T-helper 2 cell treated with Interferon-gamma antibody and Interleukin-4, amounts not matched to agents 5 μg/mL and 100 μg/mL, for 36 hours (primary cell): ENCODE measurements around the gene UBXN10.

Experiments used
- DNase-seq: peaks from one replicate; pipeline ENCODE4 v3.0.0; 2021; ENCODE audit warnings: low spot score
- H3K27ac Mint-ChIP-seq: one replicate; pipeline ENCODE4 v1.8.0; 2021; ENCODE audit warnings: mild to moderate bottlenecking, mixed read lengths
- H3K27me3 Mint-ChIP-seq: one replicate; pipeline ENCODE4 v1.8.0; 2021; ENCODE audit warnings: low read depth, mixed read lengths
- H3K36me3 Mint-ChIP-seq: one replicate; pipeline ENCODE4 v1.8.0; 2021; ENCODE audit warnings: low read depth, mixed read lengths
- H3K4me1 Mint-ChIP-seq: one replicate; pipeline ENCODE4 v1.8.0; 2021; ENCODE audit warnings: low read depth, mixed read lengths
- H3K4me3 Mint-ChIP-seq: one replicate; pipeline ENCODE4 v1.8.0; 2022; ENCODE audit warnings: mild to moderate bottlenecking, moderate library complexity, mixed read lengths
- H3K9me3 Mint-ChIP-seq: one replicate; pipeline ENCODE4 v1.8.0; 2021; ENCODE audit warnings: mixed read lengths

Gene UBXN10

DNA sequence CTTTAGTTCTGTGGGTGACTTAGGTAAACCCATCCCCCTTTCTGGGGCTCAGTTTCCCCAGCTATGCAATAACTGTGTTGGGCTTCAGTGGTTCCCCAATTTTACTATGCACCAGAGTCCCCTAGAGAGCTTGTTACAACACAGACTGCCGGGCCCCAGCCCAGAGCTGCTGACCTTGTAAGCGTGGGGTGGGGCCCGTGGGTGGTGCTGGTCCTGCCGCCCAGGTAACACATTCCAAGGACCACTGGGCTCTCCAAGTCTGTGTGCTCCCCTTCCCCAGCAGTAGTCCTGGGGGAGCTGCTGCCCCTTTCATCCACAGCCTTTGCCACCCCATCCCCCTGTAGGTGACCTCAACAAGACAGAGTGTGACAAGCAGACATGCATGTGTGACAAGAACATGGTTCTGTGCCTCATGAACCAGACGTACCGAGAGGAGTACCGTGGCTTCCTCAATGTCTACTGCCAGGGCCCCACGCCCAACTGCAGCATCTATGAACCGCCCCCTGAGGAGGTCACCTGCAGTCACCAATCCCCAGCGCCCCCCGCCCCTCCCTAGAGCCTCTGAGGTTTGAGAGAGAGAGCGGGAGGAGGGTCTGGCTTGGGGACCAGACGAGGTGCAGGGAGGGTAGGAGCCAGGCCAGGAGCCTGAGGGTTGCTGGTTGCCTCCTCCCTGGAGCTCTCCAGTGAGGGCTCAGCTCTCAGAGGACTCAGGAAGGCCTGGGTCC is 37.9 kb upstream of the UBXN10 start:
- Mint-ChIP-seq H3K27me3 (peaks cover 3% of the 10 kb centered on the region), H3K4me3 (no peak overlapping the region), H3K4me1 (peaks cover 2% of the 10 kb centered on the region), H3K9me3 (no peaks in the 10 kb centered on the region), H3K36me3 (no peaks in the 10 kb centered on the region), H3K27ac (no peak overlapping the region)
- no peak for DNase-seq

GRCh38 chr1:20148571-20149500 is 37.1 kb upstream of the UBXN10 start:
- H3K27ac Mint-ChIP-seq: no peak overlapping the region
- H3K4me1 Mint-ChIP-seq: peaks cover 2% of the 10 kb centered on the region
- H3K9me3 Mint-ChIP-seq: no peaks in the 10 kb centered on the region
- H3K36me3 Mint-ChIP-seq: no peaks in the 10 kb centered on the region
- peaks cover 3% of the 10 kb centered on the region for H3K27me3 Mint-ChIP-seq
- H3K4me3 Mint-ChIP-seq: no peak overlapping the region
- no peak for DNase-seq

DNA sequence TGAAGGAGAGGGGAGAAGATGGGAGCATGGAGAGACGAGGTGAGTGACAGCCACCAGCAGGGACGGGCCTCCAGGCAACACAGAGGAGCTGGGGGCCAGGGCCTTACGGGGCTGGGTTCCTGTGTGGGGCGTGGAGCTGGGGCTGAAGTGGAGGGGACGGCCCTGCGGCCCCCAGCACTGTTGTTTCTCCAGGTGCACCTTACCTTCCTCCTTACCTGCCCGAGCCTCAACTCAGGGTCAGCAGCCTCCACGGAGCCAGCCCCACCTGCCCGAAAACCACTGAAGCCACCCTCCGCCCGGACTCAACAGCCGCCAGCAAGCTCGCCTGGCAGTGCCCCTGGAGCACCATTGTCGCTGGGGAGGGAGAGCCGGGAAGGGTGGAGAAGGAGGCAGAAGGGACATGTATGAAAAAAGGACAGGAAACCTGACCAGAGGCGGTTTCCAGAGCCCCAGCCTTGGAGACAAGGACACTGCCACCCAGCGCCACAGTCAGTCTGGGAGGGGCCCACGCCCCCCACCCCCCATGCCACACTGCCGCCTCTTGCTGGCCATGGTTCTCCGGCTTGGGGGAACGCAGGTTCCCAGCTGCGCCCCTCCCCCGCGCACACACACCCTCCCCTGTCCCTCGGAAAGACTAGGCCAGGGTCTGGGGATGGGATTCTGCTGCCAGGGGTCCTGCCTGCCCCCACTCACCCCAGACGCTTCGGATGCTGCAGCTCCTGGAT is 36.1 kb upstream of the UBXN10 start:
- Mint-ChIP-seq H3K27ac (no peak overlapping the region), H3K9me3 (no peaks in the 10 kb centered on the region), H3K36me3 (no peaks in the 10 kb centered on the region), H3K27me3 (peaks cover 3% of the 10 kb centered on the region), H3K4me3 (no peak overlapping the region), H3K4me1 (peaks cover 11% of the 10 kb centered on the region)
- no peak for DNase-seq

GRCh38 chr1:20150326-20150705 is 35.6 kb upstream of the UBXN10 start:
- Mint-ChIP-seq H3K27ac (no peak overlapping the region), H3K4me1 (peaks cover 13% of the 10 kb centered on the region), H3K27me3 (peaks cover 3% of the 10 kb centered on the region), H3K36me3 (no peaks in the 10 kb centered on the region), H3K9me3 (no peaks in the 10 kb centered on the region), H3K4me3 (no peak overlapping the region)
- no peak for DNase-seq

DNA sequence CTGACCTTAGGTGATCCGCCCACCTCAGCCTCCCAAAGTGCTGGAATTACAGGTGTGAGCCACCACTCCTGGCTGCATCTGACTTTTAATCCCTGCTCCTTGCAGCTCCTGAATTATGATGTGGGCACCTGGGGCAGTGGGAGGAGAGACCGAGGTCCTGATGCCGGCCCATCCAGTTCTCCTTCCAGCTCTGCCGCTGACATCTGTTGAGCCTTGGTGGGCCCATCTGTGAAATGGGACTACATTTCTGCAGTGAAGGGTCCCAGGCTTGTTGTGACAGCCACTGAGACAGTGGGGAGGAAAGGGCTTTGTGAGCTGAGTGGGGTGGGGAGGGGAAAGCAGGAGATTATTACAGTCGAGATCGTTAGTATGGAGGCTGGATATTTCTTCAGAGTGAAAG is 34.9 kb upstream of the UBXN10 start:
- peaks cover 3% of the 10 kb centered on the region for H3K27me3 Mint-ChIP-seq
- no peaks in the 10 kb centered on the region for H3K36me3 Mint-ChIP-seq
- no peaks in the 10 kb centered on the region for H3K9me3 Mint-ChIP-seq
- H3K4me1 Mint-ChIP-seq: peaks cover 13% of the 10 kb centered on the region
- no peak overlapping the region for H3K4me3 Mint-ChIP-seq
- no peak for DNase-seq
- H3K27ac Mint-ChIP-seq: no peak overlapping the region

- Mint-ChIP-seq H3K27ac (peak overlapping the region; percentile 47), H3K4me1 (peaks cover 13% of the 10 kb centered on the region), H3K27me3 (peaks cover 3% of the 10 kb centered on the region), H3K36me3 (no peaks in the 10 kb centered on the region), H3K9me3 (no peaks in the 10 kb centered on the region), H3K4me3 (peak overlapping the region; percentile 72)
- peak; percentile 66 for DNase-seq
These were observed 33.8 kb upstream of the UBXN10 start for GRCh38 chr1:20151906-20152598.

DNA sequence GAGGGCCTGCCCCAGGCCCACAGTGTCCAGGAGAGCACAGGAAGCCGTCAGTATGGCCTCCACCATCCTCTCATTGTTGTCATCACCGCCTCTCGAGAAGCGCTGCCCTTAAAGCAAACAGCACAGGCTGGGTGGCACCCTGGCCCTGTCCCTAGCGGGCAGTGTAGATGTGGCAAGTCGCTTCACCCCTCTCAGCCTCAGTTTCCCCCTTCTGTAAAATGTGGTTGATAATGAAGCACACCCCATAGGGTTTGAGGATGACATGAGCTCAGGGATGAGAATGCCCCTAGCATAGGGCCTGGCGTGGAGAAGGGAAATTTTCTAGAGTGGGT is 33.3 kb upstream of the UBXN10 start:
- Mint-ChIP-seq H3K27me3 (peaks cover 3% of the 10 kb centered on the region), H3K4me1 (peaks cover 13% of the 10 kb centered on the region), H3K4me3 (peak overlapping the region; percentile 72), H3K27ac (no peak overlapping the region), H3K36me3 (no peaks in the 10 kb centered on the region), H3K9me3 (peaks cover 2% of the 10 kb centered on the region)
- DNase-seq: no peak

DNA sequence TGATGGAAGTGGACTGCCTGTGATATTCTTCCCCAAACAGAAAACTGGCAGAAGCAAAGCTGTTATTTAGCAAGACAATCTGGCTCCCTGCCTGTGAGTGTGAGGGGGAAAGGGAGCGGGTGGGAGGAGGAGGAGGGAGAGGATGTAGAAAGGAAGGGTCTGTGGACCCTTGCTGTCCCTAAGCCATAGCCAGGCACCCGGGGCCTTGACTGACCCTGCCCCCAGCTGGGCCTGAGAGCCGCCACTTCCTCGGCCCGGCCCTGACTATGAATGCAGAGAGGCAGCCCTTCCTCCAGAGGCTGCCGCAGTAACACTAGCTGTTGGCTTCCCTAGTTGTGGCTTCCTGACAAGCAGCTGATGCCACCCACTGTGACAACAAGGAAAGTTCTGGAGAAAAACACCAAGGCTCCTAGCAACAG is 32.9 kb upstream of the UBXN10 start:
- DNase-seq: no peak
- H3K27me3 Mint-ChIP-seq: peaks cover 3% of the 10 kb centered on the region
- peaks cover 5% of the 10 kb centered on the region for H3K9me3 Mint-ChIP-seq
- H3K4me1 Mint-ChIP-seq: peaks cover 13% of the 10 kb centered on the region
- H3K4me3 Mint-ChIP-seq: no peak overlapping the region
- no peaks in the 10 kb centered on the region for H3K36me3 Mint-ChIP-seq
- no peak overlapping the region for H3K27ac Mint-ChIP-seq

DNA sequence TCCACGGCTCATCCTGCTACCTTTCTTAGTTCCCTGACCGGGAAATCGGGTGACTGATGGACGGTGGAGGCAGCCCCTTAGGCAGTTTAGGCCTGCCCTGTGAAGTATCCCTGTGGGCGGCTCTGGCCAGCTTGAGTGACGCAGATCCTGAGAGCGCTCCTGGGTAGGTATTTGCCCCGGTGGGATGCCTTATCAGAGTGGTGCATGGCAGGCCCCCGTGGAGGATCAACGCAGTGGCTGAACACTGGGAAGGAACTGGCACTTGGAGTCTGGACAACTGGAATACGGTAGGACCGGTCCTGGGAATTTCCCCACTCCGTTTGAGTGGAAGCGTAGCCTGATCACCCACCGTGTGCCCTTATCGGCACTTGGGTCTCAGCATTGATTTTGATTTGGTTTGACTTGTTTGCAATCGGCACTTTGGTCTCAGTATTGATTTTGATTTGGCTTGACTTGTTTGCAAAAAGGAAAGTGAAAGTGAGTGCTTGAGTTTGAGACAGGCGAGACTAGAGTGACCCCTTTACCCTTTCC is 31.5 kb upstream of the UBXN10 start:
- Mint-ChIP-seq H3K4me3 (peak overlapping the region; percentile 25), H3K4me1 (peaks cover 13% of the 10 kb centered on the region), H3K27ac (no peak overlapping the region), H3K27me3 (peaks cover 3% of the 10 kb centered on the region), H3K9me3 (peaks cover 13% of the 10 kb centered on the region), H3K36me3 (no peaks in the 10 kb centered on the region)
- DNase-seq: no peak

DNA sequence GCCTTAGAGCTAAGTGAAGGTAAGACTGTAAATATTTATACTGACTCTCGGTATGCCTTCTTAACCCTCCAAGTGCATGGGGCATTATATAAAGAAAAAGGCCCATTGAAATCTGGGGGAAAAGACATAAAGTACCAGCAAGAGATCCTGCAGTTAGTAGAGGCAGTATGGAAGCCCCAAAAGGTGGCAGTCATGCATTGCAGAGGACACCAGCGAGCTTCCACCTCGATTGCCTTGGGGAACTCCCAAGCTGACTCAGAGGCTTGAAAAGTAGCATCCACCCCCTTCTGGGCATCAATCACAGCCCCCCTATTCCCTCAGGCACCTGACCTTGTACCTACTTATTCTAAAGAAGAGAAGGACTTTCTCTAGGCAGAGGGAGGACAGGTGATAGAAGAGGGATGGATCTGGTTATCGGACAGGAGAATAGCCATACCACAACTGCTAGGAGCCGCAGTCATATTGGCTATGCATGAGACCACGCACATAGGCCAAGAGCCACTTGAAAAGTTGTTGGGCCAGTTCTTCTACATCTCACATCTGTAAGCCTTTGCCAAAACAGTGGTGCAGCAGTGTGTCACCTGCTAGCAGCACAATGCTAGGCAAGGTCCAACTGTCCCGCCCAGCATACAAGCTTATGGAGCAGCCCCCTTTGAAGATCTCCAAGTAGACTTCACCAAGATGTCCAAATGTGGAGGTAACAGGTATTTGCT is 27.4 kb upstream of the UBXN10 start:
- H3K9me3 Mint-ChIP-seq: peaks cover 33% of the 10 kb centered on the region
- no peak for DNase-seq
- no peaks in the 10 kb centered on the region for H3K27me3 Mint-ChIP-seq
- no peak overlapping the region for H3K4me3 Mint-ChIP-seq
- peaks cover 2% of the 10 kb centered on the region for H3K36me3 Mint-ChIP-seq
- H3K27ac Mint-ChIP-seq: no peak overlapping the region
- peaks cover 10% of the 10 kb centered on the region for H3K4me1 Mint-ChIP-seq

GRCh38 chr1:20160034-20160433 is 25.9 kb upstream of the UBXN10 start:
- Mint-ChIP-seq H3K27me3 (no peaks in the 10 kb centered on the region), H3K27ac (no peak overlapping the region), H3K9me3 (peaks cover 33% of the 10 kb centered on the region)

DNA sequence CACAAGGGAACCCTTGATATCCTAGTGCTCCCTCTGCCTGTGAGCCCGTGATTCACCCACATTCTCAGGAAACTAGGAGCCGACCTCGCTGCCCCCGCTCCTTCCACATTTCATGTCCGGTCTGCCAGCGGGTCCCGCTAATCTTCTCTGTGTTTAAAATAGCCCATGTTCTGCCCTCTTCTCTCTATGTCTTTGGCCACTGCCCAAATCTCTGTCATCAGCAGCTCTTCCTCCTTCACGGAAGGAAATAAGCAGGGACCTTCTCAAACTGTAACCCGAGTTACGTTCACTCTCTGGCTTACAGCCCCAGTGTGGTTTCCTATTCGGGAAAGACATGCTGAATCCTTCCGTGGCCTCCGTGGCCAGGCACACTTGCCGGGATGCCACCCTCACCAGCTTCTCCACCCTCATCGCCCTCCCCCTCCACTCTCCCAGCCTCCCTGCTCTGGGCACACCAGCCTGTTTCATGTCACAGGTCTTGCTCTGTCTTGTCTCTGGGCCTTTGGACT is 21.1 kb upstream of the UBXN10 start:
- H3K4me1 Mint-ChIP-seq: no peaks in the 10 kb centered on the region
- no peak overlapping the region for H3K4me3 Mint-ChIP-seq
- no peak for DNase-seq
- H3K27me3 Mint-ChIP-seq: no peaks in the 10 kb centered on the region
- H3K27ac Mint-ChIP-seq: no peak overlapping the region
- H3K9me3 Mint-ChIP-seq: peaks cover 17% of the 10 kb centered on the region
- peaks cover 2% of the 10 kb centered on the region for H3K36me3 Mint-ChIP-seq

More at GRCh38 chr1:20160034-20160433, 25.9 kb upstream of the UBXN10 start:
- H3K36me3 Mint-ChIP-seq: peaks cover 2% of the 10 kb centered on the region
- H3K4me1 Mint-ChIP-seq: no peaks in the 10 kb centered on the region
- no peak for DNase-seq
- H3K4me3 Mint-ChIP-seq: no peak overlapping the region

DNA sequence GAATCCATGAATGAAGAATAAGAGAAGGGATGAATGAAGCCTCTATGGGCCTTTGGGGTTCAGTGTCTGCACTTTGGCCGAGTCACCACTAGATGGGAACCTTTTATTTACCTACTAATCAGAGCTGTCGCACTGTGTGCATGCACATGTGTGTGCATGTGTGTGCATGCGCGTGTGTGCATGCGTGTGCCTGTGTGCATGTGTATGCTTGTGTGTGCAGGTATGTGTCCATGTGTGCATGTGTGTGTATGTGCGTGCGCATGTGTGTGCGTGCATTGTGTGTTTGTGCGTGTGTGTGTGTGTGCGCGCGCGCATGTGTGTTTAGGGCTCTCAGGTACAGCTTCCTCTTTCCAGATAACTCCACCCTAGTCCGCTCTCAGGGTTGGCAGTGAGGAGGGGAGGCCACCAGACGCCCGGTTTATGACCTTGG is 20.4 kb upstream of the UBXN10 start:
- H3K9me3 Mint-ChIP-seq: peaks cover 17% of the 10 kb centered on the region
- peaks cover 2% of the 10 kb centered on the region for H3K36me3 Mint-ChIP-seq
- DNase-seq: no peak
- no peaks in the 10 kb centered on the region for H3K4me1 Mint-ChIP-seq
- no peak overlapping the region for H3K27ac Mint-ChIP-seq
- no peak overlapping the region for H3K4me3 Mint-ChIP-seq
- no peaks in the 10 kb centered on the region for H3K27me3 Mint-ChIP-seq
